Measurements from ENCODE around the gene TFCP2L1.

GRCh38 chr2:121284463-121285449 is at the start of gene TFCP2L1:
- TF ChIP-seq CTCF (IDR thresholded peaks at IDR 0.05; ENCODE audit: low read length) (no peak), EZH2 (IDR thresholded peaks at IDR 0.05; ENCODE audit: borderline replicate concordance, low read length) (no peak)

All from OCI-LY1 (cell line).